BLaER1 (cell line): ENCODE measurements around the gene PTPN9.
"Not testable (repeated sequence)": the region's sequence is repeated elsewhere in the genome, so short reads cannot be mapped to it uniquely, and the experiment has no call there.

Experiments
- H3K27ac ChIP-seq: shearing (Covaris generic); formaldehyde crosslinking; 2 replicates; pipeline ENCODE4 v1.8.1; 2022
- H3K27me3 ChIP-seq: shearing (Covaris generic); formaldehyde crosslinking; 2 replicates; pipeline ENCODE4 v1.8.1; 2022
- H3K36me3 ChIP-seq: shearing (Covaris generic); formaldehyde crosslinking; 2 replicates; pipeline ENCODE4 v1.8.1; 2022
- H3K4me1 ChIP-seq: shearing (Covaris generic); formaldehyde crosslinking; 2 replicates; pipeline ENCODE4 v1.8.1; 2022
- H3K4me2 ChIP-seq: shearing (Covaris generic); formaldehyde crosslinking; 2 replicates; pipeline ENCODE4 v1.8.1; 2022
- H3K4me3 ChIP-seq: shearing (Covaris generic); formaldehyde crosslinking; 2 replicates; pipeline ENCODE4 v1.8.1; 2022
- H3K9ac ChIP-seq: shearing (Covaris generic); formaldehyde crosslinking; 2 replicates; pipeline ENCODE4 v1.8.1; 2022
- H3K9me3 ChIP-seq: shearing (Covaris generic); formaldehyde crosslinking; 2 replicates; pipeline ENCODE4 v1.8.1; 2022
- H4K20me1 ChIP-seq: shearing (Covaris generic); formaldehyde crosslinking; 2 replicates; pipeline ENCODE4 v1.8.1; 2022
- Cebpa-rat ChIP-seq: shearing (Covaris generic); IDR thresholded peaks from 2 replicates; pipeline ENCODE4 v1.8.1; 2022

PTPN9 gene

DNA sequence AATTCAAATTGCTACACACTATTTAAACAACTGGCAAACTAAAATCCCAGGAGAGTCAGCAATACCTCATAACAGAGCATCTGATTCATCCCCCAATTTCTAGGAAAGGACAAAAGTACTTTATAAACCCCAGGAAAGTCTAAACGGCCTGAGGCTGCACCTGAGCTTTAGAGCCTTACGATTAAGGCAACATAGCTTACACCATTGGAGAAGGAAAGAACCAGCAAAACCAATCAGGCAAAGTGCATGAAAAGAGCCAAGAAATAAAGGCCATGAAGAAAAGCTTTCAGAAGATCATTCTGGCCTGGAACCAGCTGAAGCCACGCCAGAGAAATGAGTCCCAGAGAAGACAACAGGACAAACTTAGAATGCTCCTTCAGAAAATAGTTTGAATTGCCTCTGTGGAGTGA lies 48.1 kb downstream of the PTPN9 start:
- Histone ChIP-seq H3K27ac (no peak overlapping the region), H3K4me3 (no peak overlapping the region), H3K9me3 (no peaks in the 10 kb centered on the region), H3K27me3 (no peaks in the 10 kb centered on the region), H3K4me2 (no peak overlapping the region), H3K9ac (no peak overlapping the region), H4K20me1 (peaks cover 82% of the 10 kb centered on the region), H3K36me3 (peaks cover 41% of the 10 kb centered on the region), H3K4me1 (no peaks in the 10 kb centered on the region)
- TF ChIP-seq Cebpa-rat: no peak

DNA sequence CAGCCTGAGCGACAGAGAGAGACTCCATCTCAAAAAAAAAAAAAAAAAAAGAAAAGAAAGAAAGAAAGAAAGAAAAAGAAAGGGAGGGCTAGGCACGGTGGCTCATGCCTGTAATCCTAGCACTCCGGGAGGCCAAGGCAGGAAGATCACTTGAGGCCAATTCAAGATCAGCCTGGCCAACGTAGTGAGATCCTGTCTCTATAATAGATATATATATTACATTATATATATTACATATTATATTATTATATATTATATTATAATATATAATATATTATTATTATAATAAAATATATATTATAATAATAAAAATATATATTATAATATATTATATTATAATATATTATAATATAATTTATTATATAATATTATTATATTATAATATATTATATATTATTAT lies 48.9 kb downstream of the PTPN9 start:
- Histone ChIP-seq H3K4me2 (no peak overlapping the region), H4K20me1 (peaks cover 74% of the 10 kb centered on the region), H3K27ac (no peak overlapping the region), H3K36me3 (peaks cover 50% of the 10 kb centered on the region), H3K9me3 (no peaks in the 10 kb centered on the region), H3K9ac (no peak overlapping the region), H3K4me3 (no peak overlapping the region), H3K4me1 (no peaks in the 10 kb centered on the region), H3K27me3 (no peaks in the 10 kb centered on the region)
- TF ChIP-seq Cebpa-rat: no peak

DNA sequence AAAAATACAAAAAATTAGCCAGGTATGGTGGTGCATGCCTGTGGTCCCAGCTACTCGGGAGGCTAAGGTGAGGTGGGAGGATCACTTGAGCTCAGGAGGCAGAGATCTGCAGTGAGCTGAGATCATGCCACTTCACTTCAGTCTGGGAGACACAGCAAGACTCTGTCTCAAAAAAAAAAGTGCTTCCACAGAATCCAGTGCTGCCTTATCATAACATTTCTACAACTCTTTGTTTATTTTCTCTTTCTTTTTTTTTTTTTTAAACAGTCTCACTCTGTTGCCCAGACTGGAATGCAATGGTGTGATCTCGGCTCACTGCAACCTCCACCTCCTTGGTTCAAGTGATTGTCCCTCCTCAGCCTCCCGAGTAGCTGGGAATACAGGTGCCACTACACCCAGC lies 53.4 kb downstream of the PTPN9 start:
- not testable (repeated sequence) for H3K4me2 ChIP-seq, H3K9ac ChIP-seq, H3K27ac ChIP-seq, H3K9me3 ChIP-seq, H3K4me3 ChIP-seq, H3K4me1 ChIP-seq, H3K27me3 ChIP-seq
- peaks cover 30% of the 10 kb centered on the region for H4K20me1 ChIP-seq
- peaks cover 81% of the 10 kb centered on the region for H3K36me3 ChIP-seq

DNA sequence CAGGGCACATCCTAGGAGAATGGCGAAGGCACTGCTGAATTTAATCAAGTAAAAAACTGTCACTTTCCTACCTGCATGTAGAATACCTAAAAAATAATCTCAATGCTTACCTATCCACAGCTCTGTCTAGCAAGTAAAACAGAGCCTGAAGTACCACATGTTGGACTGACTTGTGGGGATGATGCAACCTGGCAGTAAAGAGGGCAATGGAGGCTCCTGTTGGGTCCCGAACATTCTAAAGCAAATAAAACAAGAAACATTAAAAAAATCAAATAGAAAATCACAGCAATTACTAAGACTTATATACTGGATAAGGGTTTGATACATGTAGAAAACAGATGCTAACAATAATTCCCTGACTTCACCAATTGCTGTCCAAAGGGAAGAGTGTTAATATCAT lies 56.1 kb downstream of the PTPN9 start:
- Histone ChIP-seq H3K27ac (no peak overlapping the region), H3K9ac (no peak overlapping the region), H3K4me3 (no peak overlapping the region), H3K27me3 (no peaks in the 10 kb centered on the region), H4K20me1 (peaks cover 11% of the 10 kb centered on the region), H3K36me3 (peaks cover 100% of the 10 kb centered on the region), H3K4me2 (no peak overlapping the region), H3K4me1 (no peaks in the 10 kb centered on the region), H3K9me3 (no peaks in the 10 kb centered on the region)
- TF ChIP-seq Cebpa-rat: no peak

DNA sequence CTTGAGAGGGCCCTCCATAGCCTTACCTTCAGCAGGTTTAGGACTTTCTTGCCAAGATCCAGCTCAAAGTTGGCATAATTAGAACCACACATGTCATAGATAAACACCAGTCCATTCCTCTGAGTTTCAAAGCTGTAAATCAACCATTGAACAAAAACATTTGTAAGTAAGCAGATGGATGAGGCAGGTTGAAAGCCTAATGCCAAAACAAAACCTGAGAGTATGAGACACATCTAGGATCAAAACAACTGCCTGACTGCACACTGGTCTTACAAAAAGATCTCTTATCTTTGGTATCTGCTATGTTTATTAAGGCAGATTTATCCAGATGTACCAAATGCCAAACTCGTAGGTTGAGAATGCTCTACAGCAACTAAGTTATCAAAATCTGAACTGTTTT lies 61.9 kb downstream of the PTPN9 start:
- peaks cover 96% of the 10 kb centered on the region for H3K36me3 ChIP-seq
- H3K27ac ChIP-seq: no peak overlapping the region
- no peak overlapping the region for H3K4me2 ChIP-seq
- H3K4me3 ChIP-seq: no peak overlapping the region
- no peak for TF ChIP-seq Cebpa-rat
- no peaks in the 10 kb centered on the region for H3K9me3 ChIP-seq
- H3K4me1 ChIP-seq: no peaks in the 10 kb centered on the region
- no peaks in the 10 kb centered on the region for H3K27me3 ChIP-seq
- no peak overlapping the region for H3K9ac ChIP-seq
- no peaks in the 10 kb centered on the region for H4K20me1 ChIP-seq

DNA sequence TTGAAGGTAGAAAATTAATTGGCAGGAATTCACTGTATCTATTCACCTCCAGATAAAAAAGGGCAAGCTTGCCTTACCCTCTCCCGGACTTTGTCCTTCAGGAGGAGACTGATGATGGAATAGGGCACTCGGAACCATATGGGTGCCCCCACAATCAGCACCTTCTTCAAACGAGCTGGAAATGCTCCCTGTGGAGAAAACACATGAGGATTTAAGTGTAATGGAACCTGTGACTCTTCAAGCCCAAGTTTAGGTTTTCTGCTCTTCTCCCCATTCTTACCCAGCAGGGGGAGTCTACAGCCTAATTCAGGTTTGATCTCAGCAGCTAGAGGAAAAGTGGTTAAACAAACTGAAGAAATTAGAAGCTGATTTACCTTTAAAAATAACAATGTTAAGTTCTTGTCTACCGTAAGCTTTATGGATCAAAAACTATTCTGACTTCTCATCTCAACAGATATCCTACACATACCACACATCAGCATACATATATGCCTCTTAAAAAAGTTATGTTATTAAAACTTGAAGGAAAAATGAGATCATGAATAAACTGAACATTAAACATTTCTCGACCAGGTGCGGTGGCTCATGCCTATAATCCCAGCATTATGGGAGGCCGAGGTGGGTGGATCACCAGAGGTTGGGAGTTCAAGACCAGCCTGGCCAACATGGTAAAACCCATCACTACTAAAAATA lies 70.1 kb downstream of the PTPN9 start:
- Histone ChIP-seq H3K36me3 (peaks cover 77% of the 10 kb centered on the region), H4K20me1 (no peaks in the 10 kb centered on the region)
- no peak for TF ChIP-seq Cebpa-rat

DNA sequence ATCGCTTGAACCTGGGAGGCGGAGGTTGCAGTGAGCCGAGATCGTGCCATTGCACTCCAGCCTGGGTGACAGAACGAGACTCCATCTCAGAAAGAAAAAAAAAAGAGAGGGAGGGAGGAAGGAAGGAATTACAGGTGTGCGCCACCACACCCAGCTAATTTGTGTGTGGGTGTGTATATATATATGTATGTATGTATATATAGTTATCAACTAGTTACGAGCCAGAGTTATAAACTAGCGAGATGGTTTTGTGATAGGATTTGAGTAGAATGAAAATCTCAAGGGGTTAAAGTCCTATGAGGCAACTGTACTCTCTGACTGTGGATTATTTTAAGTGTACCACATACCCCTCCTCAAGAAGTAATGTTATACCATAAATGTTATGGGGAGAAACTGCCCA lies 76.8 kb downstream of the PTPN9 start:
- H3K27me3 ChIP-seq: no peaks in the 10 kb centered on the region
- H3K9me3 ChIP-seq: peaks cover 11% of the 10 kb centered on the region
- peaks cover 75% of the 10 kb centered on the region for H3K36me3 ChIP-seq
- TF ChIP-seq Cebpa-rat: no peak
- H3K27ac ChIP-seq: no peak overlapping the region
- H3K4me2 ChIP-seq: no peak overlapping the region
- H3K9ac ChIP-seq: no peak overlapping the region
- no peaks in the 10 kb centered on the region for H3K4me1 ChIP-seq
- no peaks in the 10 kb centered on the region for H4K20me1 ChIP-seq
- no peak overlapping the region for H3K4me3 ChIP-seq

More for the DNA sequence above, 70.1 kb downstream of the PTPN9 start:
- H3K4me1 ChIP-seq: no peaks in the 10 kb centered on the region
- no peak overlapping the region for H3K9ac ChIP-seq
- H3K27me3 ChIP-seq: no peaks in the 10 kb centered on the region
- no peak overlapping the region for H3K4me2 ChIP-seq
- H3K4me3 ChIP-seq: no peak overlapping the region
- peaks cover 8% of the 10 kb centered on the region for H3K9me3 ChIP-seq
- H3K27ac ChIP-seq: no peak overlapping the region

DNA sequence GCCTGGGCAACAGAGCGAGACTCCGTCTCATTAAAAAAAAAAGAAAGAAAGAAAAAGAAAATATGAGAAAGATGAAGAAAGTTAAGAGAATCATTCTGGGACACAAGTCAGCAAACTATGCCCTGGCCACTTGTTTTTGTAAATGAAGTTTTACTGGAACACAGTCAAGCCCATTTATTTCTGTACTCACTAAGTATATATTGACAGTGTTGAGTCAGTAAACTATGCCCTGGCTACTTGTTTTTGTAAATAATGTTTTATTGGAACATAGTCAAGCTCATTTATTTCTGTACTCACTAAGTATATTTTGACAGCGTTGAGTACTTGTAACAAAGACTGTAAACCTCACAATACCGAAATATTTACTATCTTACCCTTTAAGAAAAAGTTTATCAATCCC lies 85.4 kb downstream of the PTPN9 start:
- no peaks in the 10 kb centered on the region for H3K9me3 ChIP-seq
- H3K27ac ChIP-seq: no peak overlapping the region
- no peak for TF ChIP-seq Cebpa-rat
- H3K9ac ChIP-seq: no peak overlapping the region
- H4K20me1 ChIP-seq: no peaks in the 10 kb centered on the region
- no peak overlapping the region for H3K4me2 ChIP-seq
- H3K27me3 ChIP-seq: no peaks in the 10 kb centered on the region
- no peaks in the 10 kb centered on the region for H3K4me1 ChIP-seq
- no peak overlapping the region for H3K4me3 ChIP-seq
- H3K36me3 ChIP-seq: peaks cover 87% of the 10 kb centered on the region

DNA sequence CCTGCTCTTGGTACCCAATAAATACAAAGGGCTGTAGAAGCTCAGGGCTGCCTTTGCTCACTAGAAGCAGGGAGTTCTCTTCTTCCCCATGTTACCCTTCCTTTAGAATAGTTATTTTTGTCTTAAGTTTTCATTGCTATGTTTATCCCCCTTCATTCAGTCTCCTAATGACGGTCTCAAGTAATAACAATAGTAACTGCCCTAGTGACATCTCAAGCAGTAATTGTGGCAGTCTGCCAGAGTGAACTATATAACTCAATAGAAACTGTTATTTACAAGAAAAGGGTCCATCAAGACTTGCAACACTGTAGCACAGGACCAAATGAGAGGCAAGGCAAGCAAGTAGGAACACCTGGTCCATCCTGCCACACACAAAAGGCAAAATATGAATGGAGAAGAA lies 95.2 kb downstream of the PTPN9 start:
- H3K4me3 ChIP-seq: no peak overlapping the region
- H4K20me1 ChIP-seq: no peaks in the 10 kb centered on the region
- no peaks in the 10 kb centered on the region for H3K27me3 ChIP-seq
- no peaks in the 10 kb centered on the region for H3K4me1 ChIP-seq
- peaks cover 21% of the 10 kb centered on the region for H3K9me3 ChIP-seq
- H3K4me2 ChIP-seq: no peak overlapping the region
- no peak for TF ChIP-seq Cebpa-rat
- H3K9ac ChIP-seq: no peak overlapping the region
- peaks cover 69% of the 10 kb centered on the region for H3K36me3 ChIP-seq
- H3K27ac ChIP-seq: no peak overlapping the region

DNA sequence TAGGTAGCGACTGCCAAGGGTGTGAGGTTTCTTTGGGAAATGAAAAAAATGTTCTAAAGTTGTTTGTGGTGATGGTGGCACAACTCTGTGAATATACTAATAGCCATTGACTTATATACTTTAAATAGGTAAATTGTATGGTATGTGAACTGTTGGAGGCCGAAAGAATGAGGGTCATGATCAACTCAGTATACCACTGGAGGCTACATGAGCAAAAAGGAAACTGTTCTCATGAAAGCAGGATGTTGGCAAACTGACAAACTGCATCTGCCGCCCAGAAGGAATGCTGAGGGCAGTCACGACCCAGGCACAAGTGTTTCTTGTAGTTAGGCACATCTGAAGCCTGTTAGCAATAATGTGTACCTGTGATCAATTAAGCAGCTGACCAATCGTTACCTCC lies 95.6 kb downstream of the PTPN9 start:
- peaks cover 21% of the 10 kb centered on the region for H3K9me3 ChIP-seq
- not testable (repeated sequence) for H3K4me3 ChIP-seq, H3K9ac ChIP-seq, H3K27ac ChIP-seq, H3K4me1 ChIP-seq, H4K20me1 ChIP-seq, H3K27me3 ChIP-seq, H3K4me2 ChIP-seq
- H3K36me3 ChIP-seq: peaks cover 69% of the 10 kb centered on the region

DNA sequence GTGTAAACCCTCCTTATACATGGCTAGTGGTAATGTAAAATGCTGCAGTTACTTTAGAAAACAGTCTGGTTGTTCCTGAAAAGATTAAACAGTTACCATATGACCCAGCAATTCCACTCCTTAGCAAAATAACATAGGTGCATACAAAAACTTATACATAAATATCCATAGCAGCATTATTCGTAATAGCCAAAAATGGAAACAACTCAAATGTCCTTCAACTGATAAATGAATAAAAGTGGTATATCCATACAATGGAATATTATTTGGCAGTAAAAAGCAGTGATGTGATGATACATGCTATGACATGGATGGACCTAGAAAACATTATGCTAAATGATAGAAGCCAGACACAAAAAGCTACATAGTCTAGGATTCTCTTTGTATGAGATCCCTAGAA lies 96.0 kb downstream of the PTPN9 start:
- H3K36me3 ChIP-seq: peaks cover 69% of the 10 kb centered on the region
- TF ChIP-seq Cebpa-rat: no peak
- peaks cover 21% of the 10 kb centered on the region for H3K9me3 ChIP-seq
- H3K4me3 ChIP-seq: no peak overlapping the region
- H4K20me1 ChIP-seq: no peaks in the 10 kb centered on the region
- H3K4me1 ChIP-seq: no peaks in the 10 kb centered on the region
- H3K9ac ChIP-seq: no peak overlapping the region
- H3K27me3 ChIP-seq: no peaks in the 10 kb centered on the region
- H3K4me2 ChIP-seq: no peak overlapping the region
- no peak overlapping the region for H3K27ac ChIP-seq

DNA sequence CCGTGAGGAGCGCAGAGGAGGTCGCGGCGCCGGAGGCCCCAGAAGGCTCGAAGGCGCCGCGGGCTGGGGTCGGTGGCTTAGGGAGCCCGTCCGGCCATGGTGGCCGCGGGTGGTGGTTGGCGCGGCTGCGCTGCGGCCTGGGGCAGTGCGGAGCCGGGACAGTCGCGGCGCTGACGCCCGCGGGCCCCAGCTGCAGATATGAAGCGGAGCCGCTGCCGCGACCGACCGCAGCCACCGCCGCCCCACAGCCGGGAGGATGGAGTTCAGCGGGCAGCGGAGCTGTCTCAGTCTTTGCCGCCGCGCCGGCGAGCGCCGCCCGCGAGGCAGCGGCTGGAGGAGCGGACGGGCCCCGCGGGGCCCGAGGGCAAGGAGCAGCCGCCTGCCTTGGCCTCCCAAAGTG lies 98.7 kb downstream of the PTPN9 start:
- H3K36me3 ChIP-seq: peaks cover 74% of the 10 kb centered on the region
- not testable (repeated sequence) for H3K4me2 ChIP-seq, H3K27ac ChIP-seq, H3K9ac ChIP-seq, H3K4me3 ChIP-seq, H4K20me1 ChIP-seq, H3K4me1 ChIP-seq, H3K27me3 ChIP-seq
- peaks cover 21% of the 10 kb centered on the region for H3K9me3 ChIP-seq
